ENCODE measurements around the gene COMMD10. TPM values are rescaled to one million over a fixed set of nuclear protein-coding genes. Genes with fewer than 3 reads are reported as not detected.

Gene COMMD10
- total RNA-seq, 2 experiments from 2014 or later = 22.0 to 22.1 TPM

GRCh38 chr5:116296335-116297072 is 211.7 kb downstream of the COMMD10 start:
- peaks cover 17% of the 10 kb centered on the region for H3K36me3 Mint-ChIP-seq
- no peaks in the 10 kb centered on the region for H3K27me3 Mint-ChIP-seq
- DNase-seq = no peak
- POLR2A ChIA-PET = no interaction called here
- peaks cover 2% of the 10 kb centered on the region for H3K9me3 Mint-ChIP-seq
- ATAC-seq (ENCODE audit: low read depth) = no peak
- no peak overlapping the region for H3K27ac Mint-ChIP-seq
- H3K4me3 Mint-ChIP-seq = no peak overlapping the region
- no peaks in the 10 kb centered on the region for H3K4me1 Mint-ChIP-seq

GRCh38 chr5:116297296-116297814 is 212.5 kb downstream of the COMMD10 start:
- ATAC-seq (ENCODE audit: low read depth) (no peak), DNase-seq (no peak)
- peaks cover 2% of the 10 kb centered on the region for H3K9me3 Mint-ChIP-seq
- H3K4me1 Mint-ChIP-seq = no peaks in the 10 kb centered on the region
- H3K27ac Mint-ChIP-seq = no peak overlapping the region
- no peak overlapping the region for H3K4me3 Mint-ChIP-seq
- POLR2A ChIA-PET = no interaction called here
- H3K27me3 Mint-ChIP-seq = no peaks in the 10 kb centered on the region
- H3K36me3 Mint-ChIP-seq = peaks cover 19% of the 10 kb centered on the region

GRCh38 chr5:116299746-116300640 is 215.2 kb downstream of the COMMD10 start:
- Mint-ChIP-seq H3K36me3 (peaks cover 33% of the 10 kb centered on the region), H3K4me1 (no peaks in the 10 kb centered on the region), H3K9me3 (peaks cover 4% of the 10 kb centered on the region), H3K27me3 (no peaks in the 10 kb centered on the region), H3K27ac (no peak overlapping the region), H3K4me3 (no peak overlapping the region)
- POLR2A ChIA-PET = no interaction called here
- ATAC-seq (ENCODE audit: low read depth) (no peak), DNase-seq (no peak)

- ATAC-seq (ENCODE audit: low read depth) = no peak
- H3K27ac Mint-ChIP-seq = no peak overlapping the region
- peaks cover 8% of the 10 kb centered on the region for H3K9me3 Mint-ChIP-seq
- no peak overlapping the region for H3K4me3 Mint-ChIP-seq
- peaks cover 44% of the 10 kb centered on the region for H3K36me3 Mint-ChIP-seq
- POLR2A ChIA-PET = no interaction called here
- DNase-seq = no peak
- H3K4me1 Mint-ChIP-seq = no peaks in the 10 kb centered on the region
- no peaks in the 10 kb centered on the region for H3K27me3 Mint-ChIP-seq
These were observed 216.3 kb downstream of the COMMD10 start for GRCh38 chr5:116301110-116301509.

- Mint-ChIP-seq H3K27me3 (no peaks in the 10 kb centered on the region), H3K9me3 (peaks cover 21% of the 10 kb centered on the region), H3K36me3 (peaks cover 56% of the 10 kb centered on the region)
These were observed 218.5 kb downstream of the COMMD10 start for GRCh38 chr5:116303340-116303739.

GRCh38 chr5:116303810-116304209 is 219.0 kb downstream of the COMMD10 start:
- H3K4me1 Mint-ChIP-seq = no peaks in the 10 kb centered on the region
- no peak overlapping the region for H3K27ac Mint-ChIP-seq
- POLR2A ChIA-PET = no interaction called here
- ATAC-seq (ENCODE audit: low read depth) (no peak), DNase-seq (no peak)
- H3K27me3 Mint-ChIP-seq = no peaks in the 10 kb centered on the region
- H3K4me3 Mint-ChIP-seq = no peak overlapping the region
- peaks cover 55% of the 10 kb centered on the region for H3K36me3 Mint-ChIP-seq
- H3K9me3 Mint-ChIP-seq = peaks cover 21% of the 10 kb centered on the region

More at GRCh38 chr5:116303340-116303739, 218.5 kb downstream of the COMMD10 start:
- ATAC-seq (ENCODE audit: low read depth) (no peak), DNase-seq (no peak)
- H3K4me1 Mint-ChIP-seq = no peaks in the 10 kb centered on the region
- H3K4me3 Mint-ChIP-seq = no peak overlapping the region
- no peak overlapping the region for H3K27ac Mint-ChIP-seq
- POLR2A ChIA-PET = no interaction called here

GRCh38 chr5:116305899-116306298 is 221.1 kb downstream of the COMMD10 start:
- POLR2A ChIA-PET = no interaction called here
- Mint-ChIP-seq H3K4me1 (no peaks in the 10 kb centered on the region), H3K36me3 (peaks cover 51% of the 10 kb centered on the region), H3K27ac (no peak overlapping the region), H3K9me3 (peaks cover 19% of the 10 kb centered on the region), H3K4me3 (no peak overlapping the region), H3K27me3 (no peaks in the 10 kb centered on the region)
- ATAC-seq (ENCODE audit: low read depth) (no peak), DNase-seq (no peak)

GRCh38 chr5:116306846-116307245 is 222.0 kb downstream of the COMMD10 start:
- ATAC-seq (ENCODE audit: low read depth) (no peak), DNase-seq (no peak)
- Mint-ChIP-seq H3K27me3 (no peaks in the 10 kb centered on the region), H3K4me1 (no peaks in the 10 kb centered on the region), H3K4me3 (no peak overlapping the region), H3K36me3 (peaks cover 53% of the 10 kb centered on the region), H3K9me3 (peaks cover 21% of the 10 kb centered on the region), H3K27ac (no peak overlapping the region)
- POLR2A ChIA-PET = no interaction called here

GRCh38 chr5:116308391-116308790 is 223.6 kb downstream of the COMMD10 start:
- no peaks in the 10 kb centered on the region for H3K27me3 Mint-ChIP-seq
- no peak overlapping the region for H3K4me3 Mint-ChIP-seq
- no peak for ATAC-seq (ENCODE audit: low read depth)
- peaks cover 52% of the 10 kb centered on the region for H3K36me3 Mint-ChIP-seq
- no peak for DNase-seq
- H3K27ac Mint-ChIP-seq = no peak overlapping the region
- POLR2A ChIA-PET = no interaction called here
- peaks cover 4% of the 10 kb centered on the region for H3K4me1 Mint-ChIP-seq
- peaks cover 21% of the 10 kb centered on the region for H3K9me3 Mint-ChIP-seq

- H3K27ac Mint-ChIP-seq = peak overlapping the region; percentile 74
- H3K9me3 Mint-ChIP-seq = peaks cover 3% of the 10 kb centered on the region
- DNase-seq (no peak), ATAC-seq (ENCODE audit: low read depth) (peak; percentile 39)
- H3K36me3 Mint-ChIP-seq = peaks cover 20% of the 10 kb centered on the region
- peak overlapping the region; percentile 56 for H3K4me3 Mint-ChIP-seq
- H3K27me3 Mint-ChIP-seq = no peaks in the 10 kb centered on the region
- H3K4me1 Mint-ChIP-seq = peaks cover 12% of the 10 kb centered on the region
- POLR2A ChIA-PET = no interaction called here
These were observed 228.5 kb downstream of the COMMD10 start for GRCh38 chr5:116313366-116313765.

GRCh38 chr5:116315531-116315930 is 230.7 kb downstream of the COMMD10 start:
- H3K36me3 Mint-ChIP-seq = peaks cover 26% of the 10 kb centered on the region
- peaks cover 6% of the 10 kb centered on the region for H3K9me3 Mint-ChIP-seq
- ATAC-seq (ENCODE audit: low read depth) = no peak
- peaks cover 12% of the 10 kb centered on the region for H3K4me1 Mint-ChIP-seq
- POLR2A ChIA-PET = no interaction called here
- DNase-seq = no peak
- H3K27me3 Mint-ChIP-seq = no peaks in the 10 kb centered on the region
- no peak overlapping the region for H3K27ac Mint-ChIP-seq
- no peak overlapping the region for H3K4me3 Mint-ChIP-seq

GRCh38 chr5:116318091-116318854 is 233.4 kb downstream of the COMMD10 start:
- Mint-ChIP-seq H3K4me1 (peaks cover 10% of the 10 kb centered on the region), H3K9me3 (peaks cover 6% of the 10 kb centered on the region), H3K4me3 (no peak overlapping the region), H3K27ac (no peak overlapping the region), H3K27me3 (no peaks in the 10 kb centered on the region), H3K36me3 (peaks cover 17% of the 10 kb centered on the region)
- DNase-seq (no peak), ATAC-seq (ENCODE audit: low read depth) (no peak)
- POLR2A ChIA-PET = no interaction called here

- peaks cover 13% of the 10 kb centered on the region for H3K36me3 Mint-ChIP-seq
- no peak overlapping the region for H3K4me3 Mint-ChIP-seq
- ATAC-seq (ENCODE audit: low read depth) (no peak), DNase-seq (no peak)
- H3K4me1 Mint-ChIP-seq = peaks cover 5% of the 10 kb centered on the region
- H3K9me3 Mint-ChIP-seq = peaks cover 6% of the 10 kb centered on the region
- POLR2A ChIA-PET = no interaction called here
- H3K27ac Mint-ChIP-seq = no peak overlapping the region
- no peaks in the 10 kb centered on the region for H3K27me3 Mint-ChIP-seq
These were observed 235.7 kb downstream of the COMMD10 start for GRCh38 chr5:116320486-116320885.
